ENCODE measurements around the gene HSH2D.

DNA sequence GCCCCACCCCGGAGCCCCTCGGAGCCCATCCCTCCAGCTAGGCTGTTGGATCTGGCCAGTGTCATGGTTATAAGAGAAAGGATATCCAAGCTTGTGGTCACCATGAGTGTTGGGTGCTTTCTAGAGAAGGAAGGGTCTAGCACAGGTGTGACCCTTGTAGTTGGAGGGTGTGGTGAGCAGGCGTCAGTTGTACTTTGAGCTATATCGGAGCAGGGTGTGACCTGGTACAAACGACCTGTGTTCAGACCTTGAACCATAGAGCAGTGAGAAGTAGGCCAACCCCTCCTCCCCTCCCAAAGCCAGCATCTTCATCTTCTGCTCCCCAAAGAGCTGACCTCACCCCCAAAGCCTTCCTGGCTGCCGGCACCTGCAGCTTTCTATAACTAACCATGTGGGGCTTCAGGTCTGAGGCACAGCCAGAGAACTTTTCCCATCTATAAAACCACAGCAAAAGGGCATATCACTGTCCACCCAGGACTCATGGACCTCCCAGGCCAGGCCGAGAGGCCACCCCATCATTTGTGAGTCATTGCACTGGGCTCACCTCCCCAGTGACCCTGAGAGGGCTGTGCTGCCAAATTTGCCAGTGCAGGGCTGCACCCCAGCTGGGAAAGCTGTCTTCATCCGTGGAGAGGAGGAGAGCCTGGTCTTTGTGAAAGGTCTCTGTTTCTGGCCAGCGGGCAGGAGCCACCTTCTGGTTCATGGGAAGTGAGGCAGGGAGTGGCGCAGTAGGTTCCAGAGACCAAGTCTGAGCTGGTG is 17.6 kb upstream of the HSH2D start:
- TF ChIP-seq, protein P1, sequence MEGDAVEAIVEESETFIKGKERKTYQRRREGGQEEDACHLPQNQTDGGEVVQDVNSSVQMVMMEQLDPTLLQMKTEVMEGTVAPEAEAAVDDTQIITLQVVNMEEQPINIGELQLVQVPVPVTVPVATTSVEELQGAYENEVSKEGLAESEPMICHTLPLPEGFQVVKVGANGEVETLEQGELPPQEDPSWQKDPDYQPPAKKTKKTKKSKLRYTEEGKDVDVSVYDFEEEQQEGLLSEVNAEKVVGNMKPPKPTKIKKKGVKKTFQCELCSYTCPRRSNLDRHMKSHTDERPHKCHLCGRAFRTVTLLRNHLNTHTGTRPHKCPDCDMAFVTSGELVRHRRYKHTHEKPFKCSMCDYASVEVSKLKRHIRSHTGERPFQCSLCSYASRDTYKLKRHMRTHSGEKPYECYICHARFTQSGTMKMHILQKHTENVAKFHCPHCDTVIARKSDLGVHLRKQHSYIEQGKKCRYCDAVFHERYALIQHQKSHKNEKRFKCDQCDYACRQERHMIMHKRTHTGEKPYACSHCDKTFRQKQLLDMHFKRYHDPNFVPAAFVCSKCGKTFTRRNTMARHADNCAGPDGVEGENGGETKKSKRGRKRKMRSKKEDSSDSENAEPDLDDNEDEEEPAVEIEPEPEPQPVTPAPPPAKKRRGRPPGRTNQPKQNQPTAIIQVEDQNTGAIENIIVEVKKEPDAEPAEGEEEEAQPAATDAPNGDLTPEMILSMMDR (IDR thresholded peaks at IDR 0.05): no peak
- no peak for TF ChIP-seq POLR2AphosphoS5 (IDR thresholded peaks at IDR 0.05; ENCODE audit: insufficient read depth in 1 of 2, low read depth in 1 of 2)
